HCT116 (cell line): ENCODE results near the gene LARP1. TPM values are rescaled to one million over a fixed set of nuclear protein-coding genes. Genes with fewer than 3 reads are reported as not detected.

ENCODE experiments used
- ATAC-seq: fragments of 200-7000 bp; cut with Tn5 transposase; 2 replicates; pipeline ENCODE4 v1.9.1; 2020; ENCODE audit warnings: mild to moderate bottlenecking, moderate library complexity
- BruUV-seq: library from RNA; stranded (reverse); fragments of 400-500 nt; replicated peaks from 2 replicates; lab custom pipeline; 2021; lab: Mats Ljungman, UMichigan
- CTCF ChIA-PET: fragments of 300-600 bp; sonication (Branson Sonifier 250); formaldehyde crosslinking; loops from one replicate; lab custom pipeline; 2021; ENCODE audit warnings: antibody characterized with exemption; lab: Charles Lee
- POLR2A ChIA-PET: fragments of 300-600, 350-600 bp; sonication (Branson Sonifier 250); formaldehyde crosslinking; loops from one replicate; lab custom pipeline; 2021; ENCODE audit warnings: antibody characterized with exemption; lab: Charles Lee
- RAD21 ChIA-PET, 2 experiments: fragments of 300-600 bp; sonication (Branson Sonifier 250); formaldehyde crosslinking; loops; one replicate each; lab custom pipeline; 2023; ENCODE audit warnings: low total read pairs in 2 of 2; ENCODE audit not compliant: uncharacterized antibody in 2 of 2, unreplicated experiment in 2 of 2, low non-redundant PET in 1 of 2; lab: Charles Lee
- DNase-seq: peaks from one replicate; pipeline ENCODE4 v3.0.0-alpha.2; 2010; ENCODE audit warnings: low read depth, low spot score
- H2AFZ ChIP-seq: fragments of 200-600 bp; shearing (Covaris generic), sonication (generic); 2 replicates; pipeline ENCODE4 v1.6.1; 2017; ENCODE audit warnings: low read depth, mixed run types, mixed read lengths, antibody characterized with exemption, low read length; ENCODE audit not compliant: poor library complexity, severe bottlenecking
- H3K27ac ChIP-seq: 2 replicates; pipeline ENCODE4 v1.5.1; 2012; ENCODE audit warnings: low read depth, low read length
- H3K27me3 ChIP-seq: fragments of 200-600 bp; sonication (generic); 2 replicates; pipeline ENCODE4 v1.6.1; 2016; ENCODE audit warnings: mixed run types, low read length, mixed read lengths; ENCODE audit not compliant: insufficient read depth
- H3K36me3 ChIP-seq, 2 experiments: fragments of 200-500 bp in 1 of 2; fragments of 200-600 bp in 1 of 2; sonication (Bioruptor generic) in 1 of 2; sonication (generic) in 1 of 2; 2 replicates each; pipeline versions ENCODE4 v1.5.1 to v1.6.1; 2014 to 2016; ENCODE audit warnings: low read length in 2 of 2, inconsistent platforms in 1 of 2, mixed read lengths in 1 of 2, mixed run types in 1 of 2; ENCODE audit not compliant: insufficient read depth in 2 of 2, control insufficient read depth in 1 of 2
- H3K4me1 ChIP-seq, 2 experiments: fragments of 200-600 bp in 1 of 2; sonication (generic) in 1 of 2; 2 replicates each; pipeline versions ENCODE4 v1.5.1 to v1.6.1; 2012 to 2017; ENCODE audit warnings: low read length in 2 of 2, inconsistent platforms in 1 of 2, mild to moderate bottlenecking in 1 of 2, mixed read lengths in 1 of 2, mixed run types in 1 of 2, moderate library complexity in 1 of 2; ENCODE audit not compliant: insufficient read depth in 2 of 2, control insufficient read depth in 1 of 2
- H3K4me2 ChIP-seq: fragments of 200-600 bp; sonication (generic); 2 replicates; pipeline ENCODE4 v1.6.1; 2017; ENCODE audit warnings: mixed run types, low read length, mixed read lengths
- H3K4me3 ChIP-seq, 2 experiments: fragments of 200-600 bp in 1 of 2; sonication (generic) in 1 of 2; replicated peaks in 1 of 2; 2 replicates each; pipeline ENCODE4 v1.5.1; 2011 to 2016; ENCODE audit warnings: low read length in 2 of 2, control low read depth in 1 of 2, low read depth in 1 of 2, mild to moderate bottlenecking in 1 of 2, mixed read lengths in 1 of 2, mixed run types in 1 of 2
- H3K79me2 ChIP-seq: fragments of 200-600 bp; sonication (generic); 2 replicates; pipeline ENCODE4 v1.6.1; 2017; ENCODE audit warnings: mild to moderate bottlenecking, mixed run types, low read length, moderate library complexity, mixed read lengths; ENCODE audit not compliant: insufficient read depth
- H3K9ac ChIP-seq: fragments of 200-600 bp; sonication (generic); 2 replicates; pipeline ENCODE4 v1.6.1; 2016; ENCODE audit warnings: low read length, mixed read lengths
- H3K9me2 ChIP-seq: fragments of 200-600 bp; sonication (generic), shearing (Covaris generic); 2 replicates; pipeline ENCODE4 v1.6.1; 2017; ENCODE audit warnings: mixed run types, mild to moderate bottlenecking, moderate library complexity; ENCODE audit not compliant: insufficient read depth
- H3K9me3 ChIP-seq, 2 experiments: fragments of 200-500 bp in 1 of 2; fragments of 200-600 bp in 1 of 2; sonication (Bioruptor generic) in 1 of 2; sonication (generic) in 1 of 2; 2 replicates each; pipeline ENCODE4 v1.6.1; 2014 to 2017; ENCODE audit warnings: low read length in 2 of 2, mixed read lengths in 2 of 2, inconsistent platforms in 1 of 2, low read depth in 1 of 2, mild to moderate bottlenecking in 1 of 2, mixed run types in 1 of 2, moderate library complexity in 1 of 2; ENCODE audit not compliant: control insufficient read depth in 1 of 2, insufficient read depth in 1 of 2
- H4K20me1 ChIP-seq: fragments of 200-600 bp; sonication (generic), shearing (Covaris generic); 2 replicates; pipeline ENCODE4 v1.6.1; 2017; ENCODE audit warnings: mixed run types, mild to moderate bottlenecking, moderate library complexity; ENCODE audit not compliant: insufficient read depth
- ATF3 ChIP-seq: IDR thresholded peaks from 2 replicates; pipeline ENCODE4 v1.6.1; 2012
- CBX3 ChIP-seq: IDR thresholded peaks from 2 replicates; pipeline ENCODE4 v1.6.1; 2012; ENCODE audit warnings: low read depth
- CEBPB ChIP-seq: IDR thresholded peaks from 2 replicates; pipeline ENCODE4 v1.6.1; 2012; ENCODE audit warnings: low read depth
- CTCF ChIP-seq, 3 experiments: fragments of 200-600 bp in 1 of 3; sonication (generic) in 1 of 3; IDR thresholded peaks in 2 of 3; conservative IDR thresholded peaks in 1 of 3; 2 replicates each; pipeline ENCODE4 v1.5.1; 2012 to 2017; ENCODE audit warnings: low read depth in 2 of 3, low read length in 2 of 3, antibody characterized with exemption in 1 of 3, borderline replicate concordance in 1 of 3, control low read depth in 1 of 3, mild to moderate bottlenecking in 1 of 3, mixed read lengths in 1 of 3, mixed run types in 1 of 3, moderate library complexity in 1 of 3; ENCODE audit not compliant: insufficient read depth in 1 of 3
- EGR1 ChIP-seq: IDR thresholded peaks from 2 replicates; pipeline ENCODE4 v1.6.1; 2012; ENCODE audit warnings: low read depth
- EZH2phosphoT487 ChIP-seq: fragments of 200-600 bp; IDR thresholded peaks from 2 replicates; pipeline ENCODE4 v1.6.1; 2018; ENCODE audit warnings: antibody characterized with exemption, borderline replicate concordance
- POLR2A ChIP-seq: IDR thresholded peaks from 2 replicates; pipeline ENCODE4 v1.7.0; 2011; ENCODE audit warnings: borderline replicate concordance; ENCODE audit not compliant: insufficient read depth, insufficient read length; ENCODE audit errors: extremely low read depth
- SIN3A ChIP-seq: IDR thresholded peaks from 2 replicates; pipeline ENCODE4 v1.6.1; 2012; ENCODE audit warnings: low read depth
- SP1 ChIP-seq: IDR thresholded peaks from 2 replicates; pipeline ENCODE4 v1.6.1; 2012; ENCODE audit warnings: low read depth
- SRF ChIP-seq: IDR thresholded peaks from 2 replicates; pipeline ENCODE4 v1.6.1; 2012; ENCODE audit warnings: low read depth
- YY1 ChIP-seq: IDR thresholded peaks from 2 replicates; pipeline ENCODE4 v1.6.1; 2011; ENCODE audit warnings: low read length, low read depth, moderate library complexity, mild to moderate bottlenecking; ENCODE audit not compliant: insufficient replicate concordance; ENCODE audit errors: extremely low read depth
- ZBTB33 ChIP-seq: IDR thresholded peaks from 2 replicates; pipeline ENCODE4 v1.6.1; 2011; ENCODE audit warnings: mild to moderate bottlenecking, low read length, moderate library complexity; ENCODE audit not compliant: insufficient replicate concordance; ENCODE audit errors: extremely low read depth
- intact Hi-C: fragments of 100-400 bp; cut with micrococcal nuclease; formaldehyde crosslinking; loops from 2 replicates; pipeline ENCODE4 v1.10.0; 2022
- total RNA-seq: library from RNA; stranded (reverse); gene quantifications from one replicate; pipeline ENCODE4 v1.2.1, GENCODE V29; 2021; ENCODE audit not compliant: unreplicated experiment

Gene LARP1
- total RNA-seq, 1 experiment from 2014 or later, result 201 TPM

- DNase-seq (no peak), ATAC-seq (no peak)
- no peak for TF ChIP-seq ATF3
- TF ChIP-seq ZBTB33, result no peak
- no peak for TF ChIP-seq EZH2phosphoT487
- no peak for TF ChIP-seq SRF
- TF ChIP-seq YY1, result no peak
- TF ChIP-seq CEBPB, result no peak
- TF ChIP-seq CBX3, result no peak
- no peak for TF ChIP-seq CTCF (IDR thresholded peaks at IDR 0.05 in 2 of 3, conservative IDR thresholded peaks at IDR 0.05 in 1 of 3; ENCODE audit: borderline replicate concordance in 1 of 3, insufficient read depth in 1 of 3, low read depth in 2 of 3, low read length in 2 of 3)
- no peak for TF ChIP-seq SP1
- no peak for TF ChIP-seq EGR1
- no peak for TF ChIP-seq SIN3A
- no peak for TF ChIP-seq POLR2A
- no peaks in the 10 kb centered on the region for H4K20me1 ChIP-seq
- H3K27me3 ChIP-seq, result no peaks in the 10 kb centered on the region
- peaks cover 5 to 11% of the 10 kb centered on the region in 2 experiments; a peak in 2 of 4 replicates for H3K36me3 ChIP-seq
- no peak overlapping the region for H3K9ac ChIP-seq
- POLR2A ChIA-PET, result interaction anchor here (1.0 kb wide), 1 partner anchor 8 kb away, joined by 3 read pairs; no protein-coding TSS in a partner anchor
- H3K4me2 ChIP-seq, result no peak overlapping the region
- H3K4me3 ChIP-seq, result no peak overlapping the region
- intact Hi-C loops, result no loop called here
- RAD21 ChIA-PET, result no interaction called here
- no TSS peak for BruUV-seq
- CTCF ChIA-PET, result no interaction called here
- H2AFZ ChIP-seq, result no peak overlapping the region
- no peaks in the 10 kb centered on the region for H3K4me1 ChIP-seq
- peaks cover 34% of the 10 kb centered on the region for H3K79me2 ChIP-seq
- no peak overlapping the region for H3K27ac ChIP-seq
- no peaks in the 10 kb centered on the region for H3K9me2 ChIP-seq
- H3K9me3 ChIP-seq, result no peaks in the 10 kb centered on the region
Measured at GRCh38 chr5:154865466-154866184, 110.4 kb downstream of the LARP1 start.
